HepG2 (cell line): ENCODE data around the gene LHFPL2. TPM values are rescaled to one million over a fixed set of nuclear protein-coding genes. Genes with fewer than 3 reads are reported as not detected.

Experiments used
- ATAC-seq: fragments of 200-7000 bp; cut with Tn5 transposase; 3 replicates; pipeline ENCODE4 v1.9.1; 2020; ENCODE audit warnings: mild to moderate bottlenecking, moderate library complexity
- BruUV-seq: library from RNA; stranded (reverse); fragments of 400-500 nt; replicated peaks from 2 replicates; lab custom pipeline; 2021; lab: Mats Ljungman, UMichigan
- CTCF ChIA-PET: fragments of 300-600 bp; formaldehyde crosslinking; extraction: SDS; loops from one replicate; lab custom pipeline; 2021; ENCODE audit warnings: low total read pairs, inconsistent platforms, low intra/inter-chr PET ratio; lab: Yijun Ruan, JAX
- POLR2A ChIA-PET: fragments of 350-600 bp; sonication (Branson Sonifier 250); formaldehyde crosslinking; loops from one replicate; lab custom pipeline; 2020; ENCODE audit warnings: antibody characterized with exemption, inconsistent platforms; lab: Yijun Ruan, JAX
- DNase-seq: peaks from one replicate; pipeline ENCODE4 v3.0.0-alpha.2; 2015; ENCODE audit warnings: low spot score
- FAIRE-seq: peaks from 3 replicates; lab custom pipeline; 2011; peaks lifted over from hg19 to GRCh38; lab: Jason Lieb, UNC
- H2AFZ ChIP-seq: one replicate; pipeline ENCODE4 v1.6.1; 2011; ENCODE audit warnings: low read length, inconsistent platforms
- H3K27ac ChIP-seq: fragments of 300-600 bp; 3 replicates; pipeline ENCODE4 v1.8.0; 2011; ENCODE audit warnings: mixed run types, mild to moderate bottlenecking, mixed read lengths, low read length, inconsistent platforms; ENCODE audit not compliant: insufficient read depth; ENCODE audit errors: extremely low read length
- H3K27me3 ChIP-seq, 2 experiments: fragments of 200-600 bp in 1 of 2; 2 replicates in 1 of 2; 3 replicates in 1 of 2; pipeline versions ENCODE4 v1.6.0 to v1.8.0; 2011; ENCODE audit warnings: low read length in 2 of 2, mild to moderate bottlenecking in 2 of 2, moderate library complexity in 2 of 2, inconsistent platforms in 1 of 2; ENCODE audit not compliant: insufficient read depth in 2 of 2, control insufficient read depth in 1 of 2
- H3K36me3 ChIP-seq, 2 experiments: fragments of 200-600 bp in 1 of 2; replicated peaks in 1 of 2; 2 replicates in 1 of 2; 3 replicates in 1 of 2; pipeline versions ENCODE4 v1.5.1 to v1.8.0; 2011; ENCODE audit warnings: low read length in 2 of 2, inconsistent platforms in 1 of 2; ENCODE audit not compliant: insufficient read depth in 2 of 2, control insufficient read depth in 1 of 2
- H3K4me1 ChIP-seq: 2 replicates; pipeline ENCODE4 v1.5.1; 2012; ENCODE audit warnings: low read length, inconsistent platforms; ENCODE audit not compliant: insufficient read depth
- H3K4me2 ChIP-seq: 2 replicates; pipeline ENCODE4 v1.6.0; 2011; ENCODE audit warnings: low read depth, low read length, inconsistent platforms
- H3K4me3 ChIP-seq, 3 experiments: fragments of 200-600 bp in 1 of 3; sonication (generic), shearing (Covaris generic) in 1 of 3; replicated peaks in 1 of 3; 2 replicates each; pipeline ENCODE4 v1.5.1; 2011 to 2016; ENCODE audit warnings: low read length in 3 of 3, inconsistent platforms in 2 of 3, low read depth in 2 of 3, mild to moderate bottlenecking in 2 of 3, control low read depth in 1 of 3, mixed read lengths in 1 of 3; ENCODE audit not compliant: insufficient read depth in 1 of 3
- H3K79me2 ChIP-seq: one replicate; pipeline ENCODE4 v1.6.1; 2011; ENCODE audit warnings: low read length, inconsistent platforms; ENCODE audit not compliant: insufficient read depth
- H3K9ac ChIP-seq: 2 replicates; pipeline ENCODE4 v1.6.0; 2011; ENCODE audit warnings: mild to moderate bottlenecking, low read depth, low read length, inconsistent platforms; ENCODE audit not compliant: insufficient read depth
- H3K9me3 ChIP-seq: 2 replicates; pipeline ENCODE4 v1.5.1; 2012; ENCODE audit warnings: mild to moderate bottlenecking, low read length
- H4K20me1 ChIP-seq: 2 replicates; pipeline ENCODE4 v1.6.0; 2011; ENCODE audit warnings: inconsistent platforms, mild to moderate bottlenecking, low read length, moderate library complexity; ENCODE audit not compliant: insufficient read depth
- FOXA3 ChIP-seq: IDR thresholded peaks from 2 replicates; pipeline ENCODE4 v1.6.1; 2016; ENCODE audit warnings: missing genetic modification reagents, missing compliant biosample characterization
- HNRNPUL1 ChIP-seq: fragments of 200-400 bp; formaldehyde crosslinking; IDR thresholded peaks from 2 replicates; pipeline ENCODE4 v1.6.1; 2017; ENCODE audit warnings: low read depth, mild to moderate bottlenecking, low read length, moderate library complexity
- NFKBIZ ChIP-seq: IDR thresholded peaks from 2 replicates; pipeline ENCODE4 v1.6.1; 2018; ENCODE audit warnings: missing genetic modification reagents, missing compliant biosample characterization
- NFRKB ChIP-seq: fragments of 450-650 bp; IDR thresholded peaks from 2 replicates; pipeline ENCODE4 v1.6.1; 2017
- NFYB ChIP-seq: sonication (generic); formaldehyde crosslinking; IDR thresholded peaks from 2 replicates; pipeline ENCODE4 v1.4.0; 2020; ENCODE audit warnings: missing genetic modification reagents
- NKX3-1 ChIP-seq: sonication (generic); formaldehyde crosslinking; IDR thresholded peaks from 2 replicates; pipeline ENCODE4 v1.5.0; 2020; ENCODE audit warnings: missing genetic modification reagents
- PHB2 ChIP-seq: fragments of 450-650 bp; IDR thresholded peaks from 2 replicates; pipeline ENCODE4 v1.6.1; 2018; ENCODE audit not compliant: partially characterized antibody
- SIN3B ChIP-seq: fragments of 150-350 bp; IDR thresholded peaks from 2 replicates; pipeline ENCODE4 v1.6.1; 2014; ENCODE audit warnings: low read length
- TAF15 ChIP-seq: fragments of 200-400 bp; formaldehyde crosslinking; IDR thresholded peaks from one replicate; pipeline ENCODE4 v1.6.1; 2018; ENCODE audit warnings: mild to moderate bottlenecking, low read depth, low read length; ENCODE audit not compliant: poor library complexity, severe bottlenecking
- TBL1XR1 ChIP-seq: fragments of 150-350 bp; IDR thresholded peaks from 2 replicates; pipeline ENCODE4 v1.6.1; 2014; ENCODE audit warnings: borderline replicate concordance, low read length; ENCODE audit not compliant: partially characterized antibody
- ZNF3 ChIP-seq: IDR thresholded peaks from 2 replicates; pipeline ENCODE4 v1.7.0; 2017; ENCODE audit warnings: inconsistent platforms
- ZNF44 ChIP-seq: sonication (generic); formaldehyde crosslinking; IDR thresholded peaks from 2 replicates; pipeline ENCODE4 v1.5.1; 2020; ENCODE audit warnings: mild to moderate bottlenecking, missing genetic modification reagents
- ZNF629 ChIP-seq: sonication (generic); formaldehyde crosslinking; conservative IDR thresholded peaks from 2 replicates; pipeline ENCODE4 v1.5.0; 2020; ENCODE audit warnings: missing genetic modification reagents
- in situ Hi-C: cut with HindIII; loops from 2 replicates; pipeline ENCODE4 v1.10.0; 2017; ENCODE audit warnings: low pct_unique_long_range_greater_than_20kb; ENCODE audit not compliant: extremely low pct_ligation_motif_present
- intact Hi-C: fragments of 100-400 bp; cut with micrococcal nuclease; formaldehyde crosslinking; loops from one replicate; pipeline ENCODE4 v1.10.0; 2022; ENCODE audit not compliant: unreplicated experiment
- polyA plus RNA-seq, 8 experiments: library from polyadenylated mRNA; depleted of rRNA in 3 of 8; stranded (reverse) in 7 of 8; unstranded in 1 of 8; fragments of >200 nt; fragmentation: Illumina TruSeq in 4 of 8; extraction: Trizol in 4 of 8; gene quantifications; 2 replicates each; pipeline versions ENCODE4 v1.2.1 to v1.2.3, GENCODE V29; 2011 to 2016; ENCODE audit warnings: low read depth in 4 of 8, missing spikeins in 1 of 8, mixed read lengths in 1 of 8; ENCODE audit not compliant: insufficient read depth in 1 of 8
- total RNA-seq, 5 experiments: library from RNA; depleted of rRNA; stranded (reverse); fragments of >200 nt; fragmentation: Illumina TruSeq; extraction: Trizol; gene quantifications; 2 replicates each; pipeline ENCODE4 v1.2.3, GENCODE V29; 2016; ENCODE audit warnings: low read depth in 1 of 5
- TF ChIP-seq, protein P1 (sequence below): sonication (generic); formaldehyde crosslinking; IDR thresholded peaks from 2 replicates; pipeline ENCODE4 v1.5.1; 2020; ENCODE audit warnings: missing genetic modification reagents, mild to moderate bottlenecking, borderline replicate concordance
- TF ChIP-seq, protein P2 (sequence below): sonication (generic); formaldehyde crosslinking; IDR thresholded peaks from 2 replicates; pipeline ENCODE4 v1.5.0; 2020; ENCODE audit warnings: missing genetic modification reagents, mild to moderate bottlenecking, borderline replicate concordance
- TF ChIP-seq, protein P3 (sequence below): sonication (generic); formaldehyde crosslinking; IDR thresholded peaks from 2 replicates; pipeline ENCODE4 v1.4.0; 2020; ENCODE audit warnings: missing genetic modification reagents
- TF ChIP-seq, protein P4 (sequence below): sonication (generic); formaldehyde crosslinking; IDR thresholded peaks from 2 replicates; pipeline ENCODE4 v1.5.0; 2020; ENCODE audit warnings: missing genetic modification reagents
- TF ChIP-seq, protein P5 (sequence below): sonication (generic); formaldehyde crosslinking; IDR thresholded peaks from 2 replicates; pipeline ENCODE4 v1.4.0; 2020; ENCODE audit warnings: missing genetic modification reagents
- TF ChIP-seq, protein P6 (sequence below): sonication (generic); formaldehyde crosslinking; IDR thresholded peaks from 2 replicates; pipeline ENCODE4 v1.4.0; 2020; ENCODE audit warnings: mild to moderate bottlenecking, missing genetic modification reagents

Gene LHFPL2
- total and polyA plus RNA-seq, 2 of the 13 experiments (the other 11 are each of a cell fraction or from before 2014, with no cell fraction given): 6.0 to 20.0 TPM

DNA sequence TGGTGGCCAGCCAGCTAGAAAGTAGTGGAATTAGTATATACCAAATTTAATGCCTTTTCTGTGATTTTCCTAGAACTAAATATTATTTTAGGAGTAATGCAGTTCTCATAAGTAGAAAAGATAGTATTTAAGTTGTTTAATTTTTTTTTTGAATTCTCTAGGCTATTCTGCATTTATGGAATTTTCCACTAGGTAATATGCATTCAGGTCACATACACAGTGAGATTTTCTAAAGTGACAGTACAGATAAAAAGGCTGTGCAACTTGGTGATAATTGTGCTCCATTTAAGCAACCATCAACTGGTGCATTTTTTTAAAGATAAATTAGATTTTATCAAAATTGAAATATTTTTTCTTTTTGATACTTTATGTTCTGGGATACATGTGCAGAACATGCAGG lies 176.7 kb downstream of the LHFPL2 start:
- Histone ChIP-seq H3K9ac (no peak overlapping the region), H3K4me3 (no peak overlapping the region), H3K36me3 (no peaks in the 10 kb centered on the region; a peak in 1 of 5 replicates), H3K4me1 (peaks cover 5% of the 10 kb centered on the region; the same call in 1 of the 2 replicates), H4K20me1 (no peaks in the 10 kb centered on the region), H2AFZ (no peak overlapping the region), H3K27me3 (no peaks in the 10 kb centered on the region), H3K4me2 (no peak overlapping the region), H3K9me3 (no peaks in the 10 kb centered on the region), H3K79me2 (no peaks in the 10 kb centered on the region), H3K27ac (no peak overlapping the region)
- no peak for DNase-seq
- ATAC-seq: no peak
- no peak for FAIRE-seq
- in situ Hi-C loops: no loop called here
- CTCF ChIA-PET: no interaction called here
- intact Hi-C loops: loop anchor here (2.0 kb wide), 1 partner anchor 61 kb away; no protein-coding TSS in a partner anchor
- no TSS peak for BruUV-seq
- POLR2A ChIA-PET: no interaction called here
- no peak for TF ChIP-seq FOXA3 (CRISPR knock-in tag)
- TF ChIP-seq TBL1XR1: no peak
- TF ChIP-seq NFRKB: no peak
- no peak for TF ChIP-seq NKX3-1 (CRISPR knock-in tag)
- TF ChIP-seq NFKBIZ (CRISPR knock-in tag): no peak
- TF ChIP-seq, protein P1, sequence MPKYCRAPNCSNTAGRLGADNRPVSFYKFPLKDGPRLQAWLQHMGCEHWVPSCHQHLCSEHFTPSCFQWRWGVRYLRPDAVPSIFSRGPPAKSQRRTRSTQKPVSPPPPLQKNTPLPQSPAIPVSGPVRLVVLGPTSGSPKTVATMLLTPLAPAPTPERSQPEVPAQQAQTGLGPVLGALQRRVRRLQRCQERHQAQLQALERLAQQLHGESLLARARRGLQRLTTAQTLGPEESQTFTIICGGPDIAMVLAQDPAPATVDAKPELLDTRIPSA (CRISPR knock-in tag): no peak
- TF ChIP-seq SIN3B: no peak
- TF ChIP-seq, protein P2, sequence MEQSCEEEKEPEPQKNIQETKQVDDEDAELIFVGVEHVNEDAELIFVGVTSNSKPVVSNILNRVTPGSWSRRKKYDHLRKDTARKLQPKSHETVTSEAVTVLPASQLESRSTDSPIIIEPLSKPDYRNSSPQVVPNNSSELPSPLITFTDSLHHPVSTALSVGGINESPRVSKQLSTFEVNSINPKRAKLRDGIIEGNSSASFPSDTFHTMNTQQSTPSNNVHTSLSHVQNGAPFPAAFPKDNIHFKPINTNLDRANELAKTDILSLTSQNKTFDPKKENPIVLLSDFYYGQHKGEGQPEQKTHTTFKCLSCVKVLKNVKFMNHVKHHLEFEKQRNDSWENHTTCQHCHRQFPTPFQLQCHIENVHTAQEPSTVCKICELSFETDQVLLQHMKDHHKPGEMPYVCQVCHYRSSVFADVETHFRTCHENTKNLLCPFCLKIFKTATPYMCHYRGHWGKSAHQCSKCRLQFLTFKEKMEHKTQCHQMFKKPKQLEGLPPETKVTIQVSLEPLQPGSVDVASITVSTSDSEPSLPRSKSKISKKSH: no peak
- no peak for TF ChIP-seq PHB2
- TF ChIP-seq NFYB (CRISPR knock-in tag): no peak
- TF ChIP-seq, protein P3, sequence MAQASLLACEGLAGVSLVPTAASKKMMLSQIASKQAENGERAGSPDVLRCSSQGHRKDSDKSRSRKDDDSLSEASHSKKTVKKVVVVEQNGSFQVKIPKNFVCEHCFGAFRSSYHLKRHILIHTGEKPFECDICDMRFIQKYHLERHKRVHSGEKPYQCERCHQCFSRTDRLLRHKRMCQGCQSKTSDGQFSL (CRISPR knock-in tag): no peak
- TF ChIP-seq, protein P4, sequence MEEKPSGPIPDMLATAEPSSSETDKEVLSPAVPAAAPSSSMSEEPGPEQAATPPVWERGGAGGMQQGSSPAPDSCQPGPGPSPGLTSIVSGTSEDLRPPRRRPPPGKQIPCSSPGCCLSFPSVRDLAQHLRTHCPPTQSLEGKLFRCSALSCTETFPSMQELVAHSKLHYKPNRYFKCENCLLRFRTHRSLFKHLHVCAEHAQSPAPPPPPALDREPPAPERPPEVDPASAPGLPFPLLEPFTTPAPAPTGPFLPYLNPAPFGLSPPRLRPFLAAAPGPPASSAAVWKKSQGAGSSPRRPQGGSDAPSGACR (CRISPR knock-in tag): no peak
- TF ChIP-seq ZNF629 (CRISPR knock-in tag): no peak
- TF ChIP-seq, protein P5, sequence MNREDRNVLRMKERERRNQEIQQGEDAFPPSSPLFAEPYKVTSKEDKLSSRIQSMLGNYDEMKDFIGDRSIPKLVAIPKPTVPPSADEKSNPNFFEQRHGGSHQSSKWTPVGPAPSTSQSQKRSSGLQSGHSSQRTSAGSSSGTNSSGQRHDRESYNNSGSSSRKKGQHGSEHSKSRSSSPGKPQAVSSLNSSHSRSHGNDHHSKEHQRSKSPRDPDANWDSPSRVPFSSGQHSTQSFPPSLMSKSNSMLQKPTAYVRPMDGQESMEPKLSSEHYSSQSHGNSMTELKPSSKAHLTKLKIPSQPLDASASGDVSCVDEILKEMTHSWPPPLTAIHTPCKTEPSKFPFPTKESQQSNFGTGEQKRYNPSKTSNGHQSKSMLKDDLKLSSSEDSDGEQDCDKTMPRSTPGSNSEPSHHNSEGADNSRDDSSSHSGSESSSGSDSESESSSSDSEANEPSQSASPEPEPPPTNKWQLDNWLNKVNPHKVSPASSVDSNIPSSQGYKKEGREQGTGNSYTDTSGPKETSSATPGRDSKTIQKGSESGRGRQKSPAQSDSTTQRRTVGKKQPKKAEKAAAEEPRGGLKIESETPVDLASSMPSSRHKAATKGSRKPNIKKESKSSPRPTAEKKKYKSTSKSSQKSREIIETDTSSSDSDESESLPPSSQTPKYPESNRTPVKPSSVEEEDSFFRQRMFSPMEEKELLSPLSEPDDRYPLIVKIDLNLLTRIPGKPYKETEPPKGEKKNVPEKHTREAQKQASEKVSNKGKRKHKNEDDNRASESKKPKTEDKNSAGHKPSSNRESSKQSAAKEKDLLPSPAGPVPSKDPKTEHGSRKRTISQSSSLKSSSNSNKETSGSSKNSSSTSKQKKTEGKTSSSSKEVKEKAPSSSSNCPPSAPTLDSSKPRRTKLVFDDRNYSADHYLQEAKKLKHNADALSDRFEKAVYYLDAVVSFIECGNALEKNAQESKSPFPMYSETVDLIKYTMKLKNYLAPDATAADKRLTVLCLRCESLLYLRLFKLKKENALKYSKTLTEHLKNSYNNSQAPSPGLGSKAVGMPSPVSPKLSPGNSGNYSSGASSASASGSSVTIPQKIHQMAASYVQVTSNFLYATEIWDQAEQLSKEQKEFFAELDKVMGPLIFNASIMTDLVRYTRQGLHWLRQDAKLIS (CRISPR knock-in tag): no peak
- TF ChIP-seq, protein P6, sequence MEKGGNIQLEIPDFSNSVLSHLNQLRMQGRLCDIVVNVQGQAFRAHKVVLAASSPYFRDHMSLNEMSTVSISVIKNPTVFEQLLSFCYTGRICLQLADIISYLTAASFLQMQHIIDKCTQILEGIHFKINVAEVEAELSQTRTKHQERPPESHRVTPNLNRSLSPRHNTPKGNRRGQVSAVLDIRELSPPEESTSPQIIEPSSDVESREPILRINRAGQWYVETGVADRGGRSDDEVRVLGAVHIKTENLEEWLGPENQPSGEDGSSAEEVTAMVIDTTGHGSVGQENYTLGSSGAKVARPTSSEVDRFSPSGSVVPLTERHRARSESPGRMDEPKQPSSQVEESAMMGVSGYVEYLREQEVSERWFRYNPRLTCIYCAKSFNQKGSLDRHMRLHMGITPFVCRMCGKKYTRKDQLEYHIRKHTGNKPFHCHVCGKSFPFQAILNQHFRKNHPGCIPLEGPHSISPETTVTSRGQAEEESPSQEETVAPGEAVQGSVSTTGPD (CRISPR knock-in tag): no peak
- no peak for TF ChIP-seq ZNF3
- no peak for TF ChIP-seq HNRNPUL1
- no peak for TF ChIP-seq TAF15
- no peak for TF ChIP-seq ZNF44 (CRISPR knock-in tag)
